AG09319 (cell line): ENCODE results near the gene SASH1.

ENCODE experiments used
- DNase-seq: peaks from one replicate; pipeline ENCODE4 v3.0.0-alpha.2; 2010; ENCODE audit warnings: low read depth; ENCODE audit errors: extremely low read depth
- TF ChIP-seq, protein P1 (sequence below): IDR thresholded peaks from 2 replicates; pipeline ENCODE4 v1.5.1; 2011; ENCODE audit warnings: low read depth, mild to moderate bottlenecking, inconsistent platforms, low read length, moderate library complexity

The SASH1 gene

GRCh38 chr6:148459238-148459637 lies 116.6 kb downstream of the SASH1 start:
- no peak for DNase-seq
- TF ChIP-seq, protein P1, sequence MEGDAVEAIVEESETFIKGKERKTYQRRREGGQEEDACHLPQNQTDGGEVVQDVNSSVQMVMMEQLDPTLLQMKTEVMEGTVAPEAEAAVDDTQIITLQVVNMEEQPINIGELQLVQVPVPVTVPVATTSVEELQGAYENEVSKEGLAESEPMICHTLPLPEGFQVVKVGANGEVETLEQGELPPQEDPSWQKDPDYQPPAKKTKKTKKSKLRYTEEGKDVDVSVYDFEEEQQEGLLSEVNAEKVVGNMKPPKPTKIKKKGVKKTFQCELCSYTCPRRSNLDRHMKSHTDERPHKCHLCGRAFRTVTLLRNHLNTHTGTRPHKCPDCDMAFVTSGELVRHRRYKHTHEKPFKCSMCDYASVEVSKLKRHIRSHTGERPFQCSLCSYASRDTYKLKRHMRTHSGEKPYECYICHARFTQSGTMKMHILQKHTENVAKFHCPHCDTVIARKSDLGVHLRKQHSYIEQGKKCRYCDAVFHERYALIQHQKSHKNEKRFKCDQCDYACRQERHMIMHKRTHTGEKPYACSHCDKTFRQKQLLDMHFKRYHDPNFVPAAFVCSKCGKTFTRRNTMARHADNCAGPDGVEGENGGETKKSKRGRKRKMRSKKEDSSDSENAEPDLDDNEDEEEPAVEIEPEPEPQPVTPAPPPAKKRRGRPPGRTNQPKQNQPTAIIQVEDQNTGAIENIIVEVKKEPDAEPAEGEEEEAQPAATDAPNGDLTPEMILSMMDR = no peak

DNA sequence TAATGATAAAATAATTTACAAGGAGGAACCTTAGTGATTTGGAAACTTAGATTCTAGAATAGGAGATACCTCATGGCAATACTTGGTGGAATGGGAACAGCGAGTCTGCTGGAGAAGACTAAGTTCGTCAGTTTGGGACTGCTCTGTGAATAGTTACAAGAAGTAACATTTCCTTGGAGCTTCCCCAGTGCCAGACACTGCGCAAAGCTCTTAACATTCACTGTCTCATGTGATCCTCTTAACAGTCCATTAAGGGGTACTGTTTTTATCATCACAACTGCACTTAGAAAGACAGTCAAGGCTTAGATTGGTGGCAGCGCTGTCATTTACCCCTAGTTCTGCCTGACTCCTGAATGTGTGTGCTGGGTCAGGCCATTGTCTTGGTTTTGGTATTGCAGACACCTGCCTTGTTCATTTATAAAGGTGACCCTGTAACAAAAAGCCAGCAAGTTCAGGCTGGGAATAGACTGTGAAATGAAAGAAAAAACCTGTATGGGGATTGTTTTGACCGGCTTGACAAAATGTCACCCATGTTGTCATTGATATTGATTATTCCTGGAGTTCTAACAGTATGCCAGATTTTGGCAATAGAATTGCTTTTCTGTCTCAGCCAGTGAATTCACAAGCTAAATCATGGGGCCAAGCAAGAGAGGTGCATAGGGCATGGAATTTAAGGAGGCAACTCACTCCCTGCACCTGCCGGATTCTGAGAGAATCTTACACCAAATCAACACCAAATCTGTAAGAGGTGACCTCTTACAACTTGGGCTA lies 118.4 kb downstream of the SASH1 start:
- no peak for DNase-seq
- TF ChIP-seq, protein P1 = no peak

GRCh38 chr6:148461986-148462577 lies 119.4 kb downstream of the SASH1 start:
- TF ChIP-seq, protein P1 = no peak
- DNase-seq = no peak

- TF ChIP-seq, protein P1 = no peak
Measured at GRCh38 chr6:148463671-148464070, 121.0 kb downstream of the SASH1 start.

DNA sequence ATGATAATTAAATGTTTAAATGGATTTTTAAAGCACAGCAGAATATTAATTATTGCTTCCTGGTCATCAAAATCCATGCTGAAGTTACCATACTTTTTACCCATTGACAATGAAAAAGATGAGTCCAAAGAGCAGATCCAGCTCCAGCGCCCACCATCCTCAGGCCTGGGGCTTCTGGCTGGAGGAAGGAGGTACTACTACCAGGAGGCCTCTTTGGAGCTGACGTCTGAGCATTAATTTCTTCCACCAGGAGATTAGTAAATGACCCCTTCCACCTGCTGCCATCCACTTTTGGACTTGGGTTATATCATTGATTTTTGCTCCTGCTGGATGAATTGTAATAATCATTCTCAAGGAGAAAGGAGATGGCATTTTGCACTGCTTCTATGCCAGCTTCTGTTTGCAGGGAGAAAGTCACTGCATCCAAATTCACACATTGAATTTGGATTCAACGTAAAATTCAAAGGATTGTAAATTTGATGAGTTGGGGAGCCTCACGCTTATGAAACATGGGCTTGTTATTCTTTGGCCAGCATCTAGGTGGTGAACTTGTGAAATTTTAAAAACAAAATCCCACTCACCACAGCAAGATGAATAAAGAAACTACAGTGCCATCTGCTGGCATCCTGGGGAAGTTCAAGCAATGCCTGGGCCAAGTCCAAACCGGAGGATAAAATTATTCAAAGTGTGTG lies 121.8 kb downstream of the SASH1 start:
- DNase-seq = peak; percentile 53
- TF ChIP-seq, protein P1 = peak; percentile 87

More at GRCh38 chr6:148463671-148464070, 121.0 kb downstream of the SASH1 start:
- no peak for DNase-seq

DNA sequence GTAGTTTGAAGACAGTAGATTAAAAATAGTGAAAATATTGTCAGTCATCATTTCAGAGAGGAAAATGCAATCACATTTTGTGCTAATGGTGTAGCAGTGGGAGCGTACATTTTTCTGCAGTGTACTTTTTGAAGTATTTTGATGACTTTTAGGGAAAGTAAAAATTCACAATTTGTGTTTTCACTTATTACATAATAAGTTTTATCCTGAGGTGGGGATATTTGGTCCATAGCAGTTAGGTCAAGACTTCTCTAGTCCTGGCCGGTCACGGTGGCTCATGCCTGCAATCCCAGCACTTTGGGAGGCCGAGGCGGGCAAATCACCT lies 122.3 kb downstream of the SASH1 start:
- TF ChIP-seq, protein P1 = no peak
- DNase-seq = no peak

GRCh38 chr6:148465670-148466069 lies 123.0 kb downstream of the SASH1 start:
- TF ChIP-seq, protein P1 = no peak

More at GRCh38 chr6:148465670-148466069, 123.0 kb downstream of the SASH1 start:
- DNase-seq = no peak
